Lung (tissue), 12 donors: ENCODE results near the gene LONRF2. TPM values are rescaled to one million over a fixed set of nuclear protein-coding genes. Genes with fewer than 3 reads are reported as not detected.

Source experiments
- ATAC-seq: fragments of 200-7000 bp; cut with Tn5 transposase; one replicate; pipeline ENCODE4 v1.9.1; 2020; ENCODE audit warnings: moderate number of reproducible peaks; ENCODE audit not compliant: insufficient read depth, low FRiP score
- DNase-seq, 3 donors: peaks; one replicate each; pipeline ENCODE4 v3.0.0-alpha.2; 2013 to 2017
- H3K27ac ChIP-seq, 2 donors: one replicate each; pipeline ENCODE4 v1.5.1; 2013; ENCODE audit warnings: mild to moderate bottlenecking in 2 of 2, moderate library complexity in 2 of 2, control low read depth in 1 of 2, inconsistent platforms in 1 of 2, low read depth in 1 of 2, low read length in 1 of 2
- H3K27me3 ChIP-seq, 3 donors: one replicate each; pipeline ENCODE4 v1.5.1; 2013; ENCODE audit warnings: low read length in 2 of 3; ENCODE audit not compliant: control insufficient read depth in 3 of 3, insufficient read depth in 3 of 3
- H3K36me3 ChIP-seq, 4 donors: one replicate each; pipeline ENCODE4 v1.5.1; 2013; ENCODE audit warnings: low read length in 4 of 4, mild to moderate bottlenecking in 1 of 4, moderate library complexity in 1 of 4; ENCODE audit not compliant: control insufficient read depth in 4 of 4, insufficient read depth in 4 of 4
- H3K4me1 ChIP-seq, 5 donors: one replicate each; pipeline ENCODE4 v1.5.1; 2013; ENCODE audit warnings: low read length in 5 of 5, mild to moderate bottlenecking in 2 of 5, moderate library complexity in 1 of 5; ENCODE audit not compliant: control insufficient read depth in 5 of 5, insufficient read depth in 5 of 5
- H3K4me3 ChIP-seq: one replicate; pipeline ENCODE4 v1.5.1; 2013; ENCODE audit warnings: mild to moderate bottlenecking, control low read depth, moderate library complexity
- H3K9ac ChIP-seq, 2 donors: one replicate each; pipeline ENCODE4 v1.5.1; 2013; ENCODE audit warnings: low read length in 2 of 2, control low read depth in 1 of 2; ENCODE audit not compliant: insufficient read depth in 1 of 2
- H3K9me3 ChIP-seq, 4 donors: one replicate each; pipeline ENCODE4 v1.5.1; 2013; ENCODE audit warnings: low read length in 3 of 4, mild to moderate bottlenecking in 1 of 4, moderate library complexity in 1 of 4; ENCODE audit not compliant: control insufficient read depth in 4 of 4, insufficient read depth in 3 of 4
- WGBS, 2 donors: extraction: QIAGEN DNeasy Blood & Tissue Kit; methylation state at CpG; one replicate each; pipeline ENCODE4 v1.1.7; 2013; 5-methylcytosine and 5-hydroxymethylcytosine counted together
- polyA plus RNA-seq, 2 donors: library from polyadenylated mRNA; stranded (reverse); fragments of 200-250 nt; gene quantifications; one replicate each; pipeline ENCODE4 v1.2.1, GENCODE V29; 2013
- total RNA-seq, 2 donors: library from RNA; depleted of rRNA in 1 of 2; stranded (reverse); fragments of >200 nt in 1 of 2; gene quantifications; one replicate each; pipeline ENCODE4 v1.2.1, GENCODE V29; 2014 to 2021
- TF ChIP-seq, protein P1 (sequence below): IDR thresholded peaks from 2 replicates; pipeline ENCODE4 v1.5.1; 2012; ENCODE audit warnings: mild to moderate bottlenecking; ENCODE audit errors: control extremely low read depth, extremely low read depth
- donor health status: control.
- donor health status: control.
- donor health status: Bipolar disorder and iron deficiency.
- donor health status: healthy.
- donor health status: DM: yes; HTN: yes; CAD: no.

The LONRF2 gene
- total and polyA plus RNA-seq, 4 donors, result 0.38 to 5.2 (median 2.6) TPM

DNA sequence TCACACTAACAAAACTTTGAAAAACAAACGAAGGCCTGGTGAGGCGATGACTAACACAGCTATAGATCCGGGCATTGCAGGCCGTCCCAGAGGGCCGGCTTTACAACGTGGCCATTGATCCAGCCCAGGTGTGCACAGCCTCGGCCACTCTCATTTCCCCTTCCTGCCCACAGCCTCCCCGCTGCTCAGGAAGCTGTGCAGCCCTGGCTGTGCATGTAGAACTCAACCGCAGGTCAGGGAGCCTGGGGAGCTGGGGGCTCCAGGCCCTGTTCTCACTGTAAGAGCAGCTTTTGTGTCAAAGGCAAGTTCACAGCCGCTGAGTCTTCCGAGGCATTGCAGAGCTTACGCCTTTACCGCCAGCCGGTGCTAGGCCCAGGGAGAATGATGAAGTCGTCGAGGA, 87.2 kb downstream of the LONRF2 start:
- peak in 1 of 3 donors; percentile 9 for DNase-seq
- H3K27me3 ChIP-seq, result no peaks in the 10 kb centered on the region

DNA sequence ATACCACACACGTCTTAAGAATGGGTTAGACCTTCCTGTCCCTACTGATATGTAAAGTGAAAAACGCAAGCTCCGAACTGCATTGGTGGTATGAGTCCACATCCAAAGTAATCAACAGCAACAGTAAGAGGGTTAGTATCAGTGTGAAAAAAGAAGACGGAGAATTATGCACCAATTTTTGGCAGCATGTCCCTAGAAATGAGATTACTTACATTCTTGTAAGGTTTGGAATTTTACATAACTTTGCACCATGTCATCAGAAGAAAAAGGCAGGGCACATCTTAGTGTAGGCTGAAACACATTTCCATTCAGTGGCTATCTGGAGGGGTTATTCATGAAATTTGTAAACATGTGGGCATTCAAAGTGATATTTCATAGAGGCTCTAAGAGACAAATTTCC, 88.2 kb downstream of the LONRF2 start:
- TF ChIP-seq, protein P1, sequence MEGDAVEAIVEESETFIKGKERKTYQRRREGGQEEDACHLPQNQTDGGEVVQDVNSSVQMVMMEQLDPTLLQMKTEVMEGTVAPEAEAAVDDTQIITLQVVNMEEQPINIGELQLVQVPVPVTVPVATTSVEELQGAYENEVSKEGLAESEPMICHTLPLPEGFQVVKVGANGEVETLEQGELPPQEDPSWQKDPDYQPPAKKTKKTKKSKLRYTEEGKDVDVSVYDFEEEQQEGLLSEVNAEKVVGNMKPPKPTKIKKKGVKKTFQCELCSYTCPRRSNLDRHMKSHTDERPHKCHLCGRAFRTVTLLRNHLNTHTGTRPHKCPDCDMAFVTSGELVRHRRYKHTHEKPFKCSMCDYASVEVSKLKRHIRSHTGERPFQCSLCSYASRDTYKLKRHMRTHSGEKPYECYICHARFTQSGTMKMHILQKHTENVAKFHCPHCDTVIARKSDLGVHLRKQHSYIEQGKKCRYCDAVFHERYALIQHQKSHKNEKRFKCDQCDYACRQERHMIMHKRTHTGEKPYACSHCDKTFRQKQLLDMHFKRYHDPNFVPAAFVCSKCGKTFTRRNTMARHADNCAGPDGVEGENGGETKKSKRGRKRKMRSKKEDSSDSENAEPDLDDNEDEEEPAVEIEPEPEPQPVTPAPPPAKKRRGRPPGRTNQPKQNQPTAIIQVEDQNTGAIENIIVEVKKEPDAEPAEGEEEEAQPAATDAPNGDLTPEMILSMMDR, result no peak
- 85 to 88% methylated on average over 4 of the region's 4 CpGs for WGBS, 2 donors
- ATAC-seq (no peak), DNase-seq (peak in 1 of 3 donors; percentile 6)
- Histone ChIP-seq H3K9ac (no peak overlapping the region), H3K9me3 (no peaks in the 10 kb centered on the region), H3K4me1 (peaks cover 0 to 15% (median 0%) of the 10 kb centered on the region in 5 donors), H3K27ac (no peak overlapping the region), H3K27me3 (no peaks in the 10 kb centered on the region), H3K36me3 (no peaks in the 10 kb centered on the region), H3K4me3 (no peak overlapping the region)

More for the DNA sequence above, 87.2 kb downstream of the LONRF2 start:
- no peaks in the 10 kb centered on the region for H3K9me3 ChIP-seq
- no peak for ATAC-seq
- H3K4me1 ChIP-seq, result peaks cover 0 to 24% (median 0%) of the 10 kb centered on the region in 5 donors
- TF ChIP-seq, protein P1, result no peak
- no peak overlapping the region for H3K9ac ChIP-seq
- no peaks in the 10 kb centered on the region for H3K36me3 ChIP-seq
- H3K27ac ChIP-seq, result no peak overlapping the region
- H3K4me3 ChIP-seq, result no peak overlapping the region
- WGBS, 2 donors, result 34 to 66% methylated on average over 16 of the region's 16 CpGs

DNA sequence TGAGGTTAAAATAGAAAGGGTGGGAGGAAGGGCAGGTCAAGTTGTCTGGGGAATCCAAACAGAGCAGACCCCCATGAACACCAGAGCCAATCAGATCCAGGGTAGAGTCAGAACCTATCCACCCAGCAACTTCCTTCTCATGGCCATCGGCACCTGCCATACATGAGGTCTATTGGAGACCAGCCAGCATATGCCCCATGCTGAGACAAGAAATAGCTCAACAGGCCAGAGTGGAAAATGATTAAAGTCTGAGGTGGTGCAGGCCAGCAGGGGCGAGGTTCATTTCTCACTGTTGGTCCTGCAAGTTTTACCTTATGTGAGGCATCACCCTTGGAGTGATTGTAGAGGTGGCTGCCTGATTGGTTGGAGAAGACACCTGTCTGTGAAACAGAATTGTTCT, 89.2 kb downstream of the LONRF2 start:
- Histone ChIP-seq H3K27ac (no peak overlapping the region), H3K9me3 (no peaks in the 10 kb centered on the region), H3K4me1 (peaks cover 0 to 15% (median 0%) of the 10 kb centered on the region in 5 donors), H3K9ac (no peak overlapping the region), H3K36me3 (no peaks in the 10 kb centered on the region), H3K4me3 (no peak overlapping the region), H3K27me3 (no peaks in the 10 kb centered on the region)
- peak in 1 of 3 donors; percentile 7 for DNase-seq
- TF ChIP-seq, protein P1, result no peak
- 90 to 92% methylated on average over 2 of the region's 2 CpGs for WGBS, 2 donors
- no peak for ATAC-seq

DNA sequence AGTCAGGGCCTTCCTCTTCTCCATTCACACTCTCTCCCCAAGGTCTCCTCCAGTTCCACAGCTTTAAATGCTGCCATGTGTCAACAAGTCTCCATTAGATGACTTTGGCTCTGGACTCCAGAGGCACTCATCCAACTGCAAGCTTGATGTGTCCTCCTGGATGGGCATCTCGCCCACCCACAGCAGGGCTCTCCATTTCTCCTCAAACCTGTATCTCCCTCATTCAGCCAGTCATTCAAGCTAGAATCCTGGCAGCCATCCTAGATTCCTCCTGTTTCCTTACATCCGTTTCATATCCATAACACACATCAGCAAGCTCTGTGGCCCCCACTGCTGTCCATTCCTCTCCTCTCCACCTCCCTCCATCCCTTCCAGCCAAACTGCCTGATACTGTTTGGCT, 91.5 kb downstream of the LONRF2 start:
- TF ChIP-seq, protein P1, result no peak
- Histone ChIP-seq H3K4me3 (no peak overlapping the region), H3K9me3 (no peaks in the 10 kb centered on the region), H3K4me1 (peaks cover 0 to 10% (median 0%) of the 10 kb centered on the region in 5 donors), H3K9ac (no peak overlapping the region), H3K27ac (no peak overlapping the region), H3K27me3 (no peaks in the 10 kb centered on the region), H3K36me3 (no peaks in the 10 kb centered on the region)
- WGBS, 2 donors, result 73 to 88% methylated on average over 2 of the region's 2 CpGs
- peak in 2 of 3 donors; percentile 54 to 67 for DNase-seq
- ATAC-seq, result no peak
